Measurements from ENCODE around the gene SMIM10L2A.
A peak's percentile ranks its signal among the peaks of the same experiment; 100 is the strongest.
"Not testable (repeated sequence)": the region's sequence is repeated elsewhere in the genome, so short reads cannot be mapped to it uniquely, and the experiment has no call there.

SMIM10L2A gene

GRCh38 chrX:135421932-135422809, at the start of gene SMIM10L2A:
SMIM10L2A (plus strand) TSS chrX:135421944; CDS start chrX:135422132, 188 bp downstream.
- no peak for DNase-seq

GRCh38 chrX:135373357-135373756, 48.4 kb upstream of the SMIM10L2A start:
- no peak for DNase-seq

- no peak for DNase-seq
These were observed 39.5 kb upstream of the SMIM10L2A start for GRCh38 chrX:135382260-135382659.

- DNase-seq = no peak
These were observed 38.5 kb upstream of the SMIM10L2A start for GRCh38 chrX:135383249-135383648.

GRCh38 chrX:135384161-135384836, 37.4 kb upstream of the SMIM10L2A start:
- DNase-seq = no peak

- no peak for DNase-seq
These were observed 32.9 kb upstream of the SMIM10L2A start for GRCh38 chrX:135388841-135389240.

- DNase-seq = no peak
These were observed 32.5 kb upstream of the SMIM10L2A start for GRCh38 chrX:135389243-135389642.

GRCh38 chrX:135389717-135390116, 32.0 kb upstream of the SMIM10L2A start:
- no peak for DNase-seq

- no peak for DNase-seq
These were observed 30.0 kb upstream of the SMIM10L2A start for GRCh38 chrX:135391734-135392133.

- no peak for DNase-seq
These were observed 28.7 kb upstream of the SMIM10L2A start for GRCh38 chrX:135393051-135393450.

GRCh38 chrX:135395064-135395463, 26.7 kb upstream of the SMIM10L2A start:
- DNase-seq = no peak

- peak; percentile 16 for DNase-seq
These were observed 25.6 kb upstream of the SMIM10L2A start for GRCh38 chrX:135396109-135396508.

GRCh38 chrX:135396566-135396965, 25.2 kb upstream of the SMIM10L2A start:
- no peak for DNase-seq

- no peak for DNase-seq
These were observed 24.1 kb upstream of the SMIM10L2A start for GRCh38 chrX:135397652-135398051.

- no peak for DNase-seq
These were observed 18.4 kb upstream of the SMIM10L2A start for GRCh38 chrX:135403374-135403773.

GRCh38 chrX:135406428-135406827, 15.3 kb upstream of the SMIM10L2A start:
- DNase-seq = not testable (repeated sequence)

- no peak for DNase-seq
These were observed 12.9 kb upstream of the SMIM10L2A start for GRCh38 chrX:135408794-135409193.

GRCh38 chrX:135410861-135411627, 10.7 kb upstream of the SMIM10L2A start:
- DNase-seq = no peak

GRCh38 chrX:135411893-135412292, 9.9 kb upstream of the SMIM10L2A start:
- no peak for DNase-seq

GRCh38 chrX:135416546-135416945, 5.2 kb upstream of the SMIM10L2A start:
- DNase-seq = no peak

- DNase-seq = no peak
These were observed 913 bp upstream of the SMIM10L2A start for GRCh38 chrX:135420831-135421230.

- DNase-seq = peak; percentile 34
These were observed 210 bp upstream of the SMIM10L2A start for GRCh38 chrX:135421537-135421931.

- not testable (repeated sequence) for DNase-seq
These were observed 1.0 kb downstream of the SMIM10L2A start for GRCh38 chrX:135422810-135423168.

All from NCI-H2029 treated with DMSO at 0.1 percent for 48 hours (cell line).